Measurements from ENCODE around the gene MYH3. TPM values are rescaled to one million over a fixed set of nuclear protein-coding genes. Genes with fewer than 3 reads are reported as not detected.

Gene MYH3
- total RNA-seq, 6 donors from 2014 or later, result 1.5 to 9.4 (median 1.9) TPM

DNA sequence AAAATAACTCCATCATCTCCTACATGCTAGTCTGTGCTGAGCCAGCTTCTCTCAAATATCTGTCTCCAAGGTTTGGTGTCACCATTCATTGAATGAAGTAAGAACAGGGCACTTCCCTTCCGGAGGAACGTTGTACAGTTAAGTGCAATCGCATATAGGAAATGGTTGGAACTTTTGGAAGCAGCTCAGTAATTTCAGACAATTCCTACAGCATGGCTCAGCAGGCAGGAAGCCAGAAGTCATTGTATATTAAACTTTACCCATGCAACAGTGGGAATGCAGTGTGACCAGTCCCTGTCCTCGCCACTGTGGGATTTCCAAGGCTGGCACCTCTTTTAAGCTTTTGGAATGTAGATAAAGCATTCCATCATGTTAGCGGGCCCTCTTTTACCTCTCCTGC is 56.5 kb downstream of the MYH3 start:
- no peak overlapping the region for H3K27ac ChIP-seq
- WGBS, 2 donors, result 47 to 54% methylated on average over 5 of the region's 5 CpGs
- H3K4me1 ChIP-seq, result no peaks in the 10 kb centered on the region
- ATAC-seq (ENCODE audit: low FRiP score in 2 of 2) (no peak), DNase-seq (no peak)
- H3K4me3 ChIP-seq, result no peak overlapping the region
- no peaks in the 10 kb centered on the region for H3K9me3 ChIP-seq
- TF ChIP-seq POLR2A (IDR thresholded peaks at IDR 0.05) (no peak), EP300 (IDR thresholded peaks at IDR 0.05) (no peak), POLR2AphosphoS5 (IDR thresholded peaks at IDR 0.05) (no peak)
- TF ChIP-seq, protein P1, sequence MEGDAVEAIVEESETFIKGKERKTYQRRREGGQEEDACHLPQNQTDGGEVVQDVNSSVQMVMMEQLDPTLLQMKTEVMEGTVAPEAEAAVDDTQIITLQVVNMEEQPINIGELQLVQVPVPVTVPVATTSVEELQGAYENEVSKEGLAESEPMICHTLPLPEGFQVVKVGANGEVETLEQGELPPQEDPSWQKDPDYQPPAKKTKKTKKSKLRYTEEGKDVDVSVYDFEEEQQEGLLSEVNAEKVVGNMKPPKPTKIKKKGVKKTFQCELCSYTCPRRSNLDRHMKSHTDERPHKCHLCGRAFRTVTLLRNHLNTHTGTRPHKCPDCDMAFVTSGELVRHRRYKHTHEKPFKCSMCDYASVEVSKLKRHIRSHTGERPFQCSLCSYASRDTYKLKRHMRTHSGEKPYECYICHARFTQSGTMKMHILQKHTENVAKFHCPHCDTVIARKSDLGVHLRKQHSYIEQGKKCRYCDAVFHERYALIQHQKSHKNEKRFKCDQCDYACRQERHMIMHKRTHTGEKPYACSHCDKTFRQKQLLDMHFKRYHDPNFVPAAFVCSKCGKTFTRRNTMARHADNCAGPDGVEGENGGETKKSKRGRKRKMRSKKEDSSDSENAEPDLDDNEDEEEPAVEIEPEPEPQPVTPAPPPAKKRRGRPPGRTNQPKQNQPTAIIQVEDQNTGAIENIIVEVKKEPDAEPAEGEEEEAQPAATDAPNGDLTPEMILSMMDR (IDR thresholded peaks at IDR 0.05), result no peak
- no peaks in the 10 kb centered on the region for H3K27me3 ChIP-seq
- no peaks in the 10 kb centered on the region for H3K36me3 ChIP-seq

DNA sequence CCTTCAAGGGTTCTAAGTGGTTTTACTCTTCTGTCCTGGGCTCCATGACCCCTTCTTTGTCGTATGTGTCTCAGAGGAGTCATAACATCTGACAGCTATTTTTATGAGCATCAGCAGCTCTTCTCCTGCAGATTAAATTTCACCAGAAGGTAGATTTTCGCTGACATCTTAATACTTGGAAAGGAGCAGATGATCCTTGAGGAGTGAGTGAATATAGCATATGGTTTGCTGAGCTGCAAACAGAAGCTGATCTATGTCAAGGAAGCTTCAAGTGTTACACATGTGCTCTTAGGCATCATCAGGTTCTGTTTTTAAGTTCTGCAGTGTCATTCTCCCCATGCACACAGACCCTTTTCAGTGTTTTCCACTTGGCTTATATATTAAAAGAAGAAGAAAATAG is 58.5 kb downstream of the MYH3 start:
- no peak for DNase-seq
- no peaks in the 10 kb centered on the region for H3K27me3 ChIP-seq
- H3K27ac ChIP-seq, result no peak overlapping the region
- no peaks in the 10 kb centered on the region for H3K9me3 ChIP-seq
- H3K4me3 ChIP-seq, result no peak overlapping the region
- ATAC-seq (ENCODE audit: low FRiP score in 2 of 2), result no peak
- TF ChIP-seq, protein P1 (IDR thresholded peaks at IDR 0.05), result no peak
- TF ChIP-seq POLR2AphosphoS5 (IDR thresholded peaks at IDR 0.05) (no peak), POLR2A (IDR thresholded peaks at IDR 0.05) (no peak), EP300 (IDR thresholded peaks at IDR 0.05) (no peak)
- 52 to 58% methylated on average over 2 of the region's 2 CpGs for WGBS, 2 donors
- no peaks in the 10 kb centered on the region for H3K4me1 ChIP-seq
- H3K36me3 ChIP-seq, result no peaks in the 10 kb centered on the region

DNA sequence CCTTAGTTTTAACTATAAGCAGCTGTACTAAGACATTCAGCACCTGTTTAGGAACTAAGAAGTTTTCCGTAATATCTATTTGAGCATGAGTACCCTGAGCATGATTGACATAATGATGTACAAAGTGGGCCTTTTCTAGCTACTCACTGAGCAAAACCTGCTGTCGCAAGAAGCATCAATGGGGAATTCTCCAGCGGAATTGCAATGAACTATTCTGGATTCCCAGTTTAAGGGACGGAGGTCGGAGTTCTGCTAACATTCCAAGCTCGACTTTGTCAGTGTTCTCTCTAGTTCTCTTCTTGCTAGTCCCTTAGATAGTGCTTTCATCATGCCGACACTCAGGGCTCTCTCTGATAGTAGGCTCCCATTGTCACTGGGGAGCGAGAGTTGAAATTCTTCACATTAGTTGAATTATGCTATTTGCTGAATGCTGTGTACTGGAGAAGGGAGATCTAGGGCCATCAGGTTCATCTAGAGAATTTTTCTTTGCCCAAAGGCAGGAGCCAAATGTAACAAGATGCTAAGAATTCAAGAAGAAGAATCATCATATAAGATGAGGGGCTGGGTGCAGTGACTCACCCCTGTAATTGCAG is 67.5 kb downstream of the MYH3 start:
- no peaks in the 10 kb centered on the region for H3K27me3 ChIP-seq
- no peak overlapping the region for H3K4me3 ChIP-seq
- ATAC-seq (ENCODE audit: low FRiP score in 2 of 2) (no peak), DNase-seq (no peak)
- TF ChIP-seq, protein P1 (IDR thresholded peaks at IDR 0.05), result no peak
- TF ChIP-seq EP300 (IDR thresholded peaks at IDR 0.05) (no peak), POLR2AphosphoS5 (IDR thresholded peaks at IDR 0.05) (no peak), POLR2A (IDR thresholded peaks at IDR 0.05) (no peak)
- H3K9me3 ChIP-seq, result no peaks in the 10 kb centered on the region
- no peaks in the 10 kb centered on the region for H3K4me1 ChIP-seq
- 86 to 88% methylated on average over 8 of the region's 8 CpGs for WGBS, 2 donors
- H3K27ac ChIP-seq, result no peak overlapping the region
- H3K36me3 ChIP-seq, result no peaks in the 10 kb centered on the region

DNA sequence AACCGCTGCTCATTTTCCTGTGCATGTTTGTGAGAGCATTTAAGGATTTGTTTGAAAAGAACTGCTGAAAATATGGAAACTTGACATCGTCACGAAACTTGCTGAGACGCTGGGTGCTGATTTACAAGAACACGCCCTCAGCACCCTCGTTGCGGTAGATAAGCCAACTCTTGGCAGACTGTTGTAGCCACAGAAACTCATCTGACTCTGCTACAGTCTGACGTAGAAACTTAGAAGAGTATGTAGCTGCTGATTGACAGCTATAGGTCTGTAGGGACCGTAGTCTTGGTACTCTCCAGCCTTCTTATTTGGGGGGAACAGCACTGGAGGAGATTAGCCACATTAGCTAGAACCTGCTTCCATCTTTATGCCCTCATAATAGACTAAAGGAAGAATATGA is 71.6 kb downstream of the MYH3 start:
- H3K4me3 ChIP-seq, result no peak overlapping the region
- WGBS, 2 donors, result 79 to 89% methylated on average over 9 of the region's 9 CpGs
- H3K27ac ChIP-seq, result no peak overlapping the region
- no peak for ATAC-seq (ENCODE audit: low FRiP score in 2 of 2)
- no peak for DNase-seq
- H3K4me1 ChIP-seq, result no peaks in the 10 kb centered on the region
- H3K9me3 ChIP-seq, result no peaks in the 10 kb centered on the region
- no peaks in the 10 kb centered on the region for H3K36me3 ChIP-seq
- TF ChIP-seq POLR2AphosphoS5 (IDR thresholded peaks at IDR 0.05) (no peak), EP300 (IDR thresholded peaks at IDR 0.05) (no peak), POLR2A (IDR thresholded peaks at IDR 0.05) (no peak)
- TF ChIP-seq, protein P1 (IDR thresholded peaks at IDR 0.05), result no peak
- no peaks in the 10 kb centered on the region for H3K27me3 ChIP-seq

DNA sequence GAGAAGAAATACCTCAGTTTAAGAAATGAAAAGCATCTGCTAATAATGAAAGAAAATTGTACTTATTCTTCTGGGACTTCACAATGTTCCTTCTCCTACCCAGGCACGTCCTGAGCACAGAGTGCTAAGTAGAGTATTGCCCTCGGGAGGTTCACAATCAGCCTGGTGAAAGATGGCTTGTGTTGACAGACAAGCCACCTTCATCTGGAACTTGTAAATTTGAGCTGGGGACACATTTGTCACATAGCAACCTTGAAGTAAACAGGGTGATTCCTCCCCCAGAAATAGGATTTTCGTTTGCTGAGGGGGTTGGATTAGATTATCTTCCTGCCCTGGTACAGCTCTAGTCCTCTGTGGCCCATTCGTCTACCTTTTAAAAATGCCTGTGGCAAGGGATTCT is 73.3 kb downstream of the MYH3 start:
- TF ChIP-seq POLR2A (IDR thresholded peaks at IDR 0.05) (no peak), EP300 (IDR thresholded peaks at IDR 0.05) (no peak), POLR2AphosphoS5 (IDR thresholded peaks at IDR 0.05) (no peak)
- TF ChIP-seq, protein P1 (IDR thresholded peaks at IDR 0.05), result no peak
- ATAC-seq (ENCODE audit: low FRiP score in 2 of 2), result no peak

More for the DNA sequence above, 73.3 kb downstream of the MYH3 start:
- H3K4me1 ChIP-seq, result no peaks in the 10 kb centered on the region
- no peaks in the 10 kb centered on the region for H3K9me3 ChIP-seq
- no peaks in the 10 kb centered on the region for H3K27me3 ChIP-seq
- 40 to 48% methylated on average over 4 of the region's 4 CpGs for WGBS, 2 donors
- H3K4me3 ChIP-seq, result no peak overlapping the region
- H3K27ac ChIP-seq, result no peak overlapping the region
- no peaks in the 10 kb centered on the region for H3K36me3 ChIP-seq
- DNase-seq, result no peak
